Uterus (tissue), 4 donors: ENCODE measurements around the gene SLC2A8. TPM values are rescaled to one million over a fixed set of nuclear protein-coding genes. Genes with fewer than 3 reads are reported as not detected.

ENCODE experiments used
- DNase-seq, 2 donors: peaks; one replicate each; pipeline ENCODE4 v3.0.0-alpha.2; 2019 to 2020
- H3K27ac ChIP-seq, 2 donors: fragments of 200-600 bp; sonication (generic); 1 replicate in 1 of 2; 2 replicates in 1 of 2; pipeline ENCODE4 v1.5.1; 2016 to 2018
- H3K27me3 ChIP-seq, 2 donors: fragments of 200-600 bp; sonication (generic); one replicate each; pipeline ENCODE4 v1.5.1; 2018 to 2019; ENCODE audit warnings: control low read depth in 1 of 2
- H3K36me3 ChIP-seq, 2 donors: fragments of 200-600 bp; sonication (generic); one replicate each; pipeline ENCODE4 v1.5.1; 2019; ENCODE audit warnings: control low read depth in 1 of 2
- H3K4me1 ChIP-seq, 2 donors: fragments of 200-600 bp; sonication (generic); one replicate each; pipeline ENCODE4 v1.5.1; 2018 to 2019; ENCODE audit warnings: control low read depth in 1 of 2
- H3K4me3 ChIP-seq, 2 donors: fragments of 200-600 bp; sonication (generic); 1 replicate in 1 of 2; 2 replicates in 1 of 2; pipeline ENCODE4 v1.5.1; 2018 to 2019; ENCODE audit warnings: mild to moderate bottlenecking in 1 of 2
- H3K9me3 ChIP-seq, 2 donors: fragments of 200-600 bp; sonication (generic); one replicate each; pipeline ENCODE4 v1.5.1; 2019; ENCODE audit warnings: control low read depth in 1 of 2
- CTCF ChIP-seq, 4 experiments: fragments of 200-600 bp in 2 of 4; fragments of 450-650 bp in 2 of 4; sonication (generic) in 2 of 4; IDR thresholded peaks; one replicate each; pipeline ENCODE4 v1.5.1; 2016 to 2019; ENCODE audit warnings: antibody characterized with exemption in 4 of 4, mild to moderate bottlenecking in 2 of 4, moderate library complexity in 1 of 4
- POLR2A ChIP-seq, 2 donors: fragments of 450-650 bp; IDR thresholded peaks; one replicate each; pipeline ENCODE4 v1.6.1; 2016; ENCODE audit warnings: antibody characterized with exemption in 2 of 2, mild to moderate bottlenecking in 1 of 2, moderate library complexity in 1 of 2
- intact Hi-C: fragments of 100-400 bp; cut with DNase I; formaldehyde crosslinking; loops from one replicate; pipeline ENCODE4 v1.15.1; 2023; ENCODE audit warnings: low total_unique reads
- total RNA-seq, 4 donors: library from RNA; depleted of rRNA in 3 of 4; stranded (reverse); fragments of >200 nt in 3 of 4; gene quantifications; one replicate each; pipeline versions ENCODE4 v1.1.0 to v1.2.4, GENCODE V29; 2014 to 2023
- donor health status: DM: yes; HTN: yes; CAD: no.

The SLC2A8 gene
- total RNA-seq, 4 donors from 2014 or later, result 1.8 to 45.1 (median 10.5) TPM

DNA sequence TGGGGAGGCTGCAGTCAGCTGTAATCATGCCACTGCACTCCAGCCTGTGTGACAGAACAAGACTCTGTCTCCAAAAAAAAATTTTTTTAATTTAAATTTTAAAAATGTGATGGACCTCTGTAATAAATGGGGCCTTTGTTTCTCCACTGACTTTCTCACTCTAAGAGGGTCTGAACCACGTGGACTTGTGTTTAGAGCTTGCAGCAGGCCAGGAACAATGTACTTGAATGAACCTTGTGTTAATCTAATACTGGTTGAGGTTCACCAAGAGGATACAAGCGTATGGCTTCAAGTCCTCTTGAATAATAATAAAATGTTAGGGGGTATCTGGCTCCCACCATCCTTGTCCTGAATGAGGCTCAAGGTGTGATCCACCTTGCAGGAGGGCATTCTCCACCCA, 14.4 kb upstream of the SLC2A8 start:
- H3K27me3 ChIP-seq, result no peaks in the 10 kb centered on the region
- DNase-seq, result peak in 1 of 2 donors; percentile 2
- H3K4me3 ChIP-seq, result no peak overlapping the region
- no peaks in the 10 kb centered on the region for H3K4me1 ChIP-seq
- no peak overlapping the region for H3K27ac ChIP-seq
- intact Hi-C loops, result no loop called here
- no peaks in the 10 kb centered on the region for H3K9me3 ChIP-seq
- TF ChIP-seq CTCF (IDR thresholded peaks at IDR 0.05) (no peak), POLR2A (IDR thresholded peaks at IDR 0.05) (no peak)
- no peaks in the 10 kb centered on the region for H3K36me3 ChIP-seq

- Histone ChIP-seq H3K4me1 (no peaks in the 10 kb centered on the region), H3K27me3 (no peaks in the 10 kb centered on the region), H3K9me3 (no peaks in the 10 kb centered on the region), H3K36me3 (no peaks in the 10 kb centered on the region), H3K27ac (no peak overlapping the region), H3K4me3 (no peak overlapping the region)
- DNase-seq, result peak in 1 of 2 donors; percentile 7
- intact Hi-C loops, result no loop called here
- TF ChIP-seq POLR2A (IDR thresholded peaks at IDR 0.05) (no peak), CTCF (IDR thresholded peaks at IDR 0.05) (no peak)
These were observed 12.8 kb upstream of the SLC2A8 start for GRCh38 chr9:127384016-127384730.

- Histone ChIP-seq H3K27me3 (no peaks in the 10 kb centered on the region), H3K36me3 (no peaks in the 10 kb centered on the region), H3K27ac (no peak overlapping the region), H3K4me1 (no peaks in the 10 kb centered on the region), H3K4me3 (no peak overlapping the region), H3K9me3 (no peaks in the 10 kb centered on the region)
- intact Hi-C loops, result no loop called here
- TF ChIP-seq CTCF (IDR thresholded peaks at IDR 0.05), result no peak
- no peak for TF ChIP-seq POLR2A (IDR thresholded peaks at IDR 0.05)
- peak in 1 of 2 donors; percentile 5 for DNase-seq
These were observed 12.1 kb upstream of the SLC2A8 start for GRCh38 chr9:127384901-127385300.

DNA sequence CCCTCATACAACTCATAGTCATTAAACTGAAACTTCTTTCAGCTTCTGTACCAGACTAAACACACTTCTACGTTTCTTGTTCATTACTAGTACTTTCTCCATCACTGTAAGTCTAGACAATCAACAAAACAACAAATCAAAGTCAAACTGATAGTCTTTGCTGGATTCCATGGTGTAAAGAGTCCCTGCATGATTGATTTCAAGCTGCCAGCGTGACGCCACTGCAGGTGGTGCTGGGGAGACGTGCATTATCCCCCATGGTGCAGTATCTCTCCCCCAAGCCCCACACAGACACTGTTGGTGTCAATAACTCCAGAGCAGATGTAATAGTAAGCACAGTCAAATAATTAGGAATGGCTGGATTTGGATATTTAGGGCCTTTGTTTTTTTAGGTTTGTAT, 10.7 kb upstream of the SLC2A8 start:
- Histone ChIP-seq H3K27me3 (no peaks in the 10 kb centered on the region), H3K36me3 (no peaks in the 10 kb centered on the region), H3K4me1 (no peaks in the 10 kb centered on the region), H3K27ac (no peak overlapping the region), H3K4me3 (no peak overlapping the region), H3K9me3 (no peaks in the 10 kb centered on the region)
- peak in 1 of 2 donors; percentile 4 for DNase-seq
- intact Hi-C loops, result no loop called here
- TF ChIP-seq POLR2A (IDR thresholded peaks at IDR 0.05), result no peak
- TF ChIP-seq CTCF (IDR thresholded peaks at IDR 0.05), result no peak

DNA sequence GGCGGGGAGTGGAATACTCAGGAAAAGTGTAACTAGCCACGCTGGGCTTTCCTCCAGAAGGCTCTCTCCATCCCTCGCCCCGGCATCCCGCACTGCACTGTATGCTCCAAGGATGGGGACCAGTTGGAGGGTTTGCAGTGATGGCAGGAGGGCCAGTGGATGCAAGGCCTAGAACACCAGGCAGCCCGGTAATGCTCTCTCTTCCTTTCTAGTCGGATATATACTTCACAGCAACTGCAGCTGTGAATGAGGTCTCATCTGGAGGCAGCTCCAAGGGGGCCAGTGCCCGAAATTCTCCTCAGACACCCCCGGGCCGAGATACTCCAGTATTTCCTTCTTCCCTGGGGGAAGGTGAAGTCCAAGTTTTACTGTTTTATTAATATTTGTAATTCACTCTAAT, 10.0 kb upstream of the SLC2A8 start:
- no peaks in the 10 kb centered on the region for H3K4me1 ChIP-seq
- peak in 1 of 2 donors; percentile 10 for DNase-seq
- no peaks in the 10 kb centered on the region for H3K36me3 ChIP-seq
- TF ChIP-seq POLR2A (IDR thresholded peaks at IDR 0.05) (no peak), CTCF (IDR thresholded peaks at IDR 0.05) (no peak)
- H3K4me3 ChIP-seq, result no peak overlapping the region
- intact Hi-C loops, result no loop called here
- no peaks in the 10 kb centered on the region for H3K27me3 ChIP-seq
- H3K9me3 ChIP-seq, result no peaks in the 10 kb centered on the region
- peak overlapping the region in 1 of 2 donors; percentile 10 for H3K27ac ChIP-seq
